ENCODE data around the gene WDFY4. TPM values are rescaled to one million over a fixed set of nuclear protein-coding genes. Genes with fewer than 3 reads are reported as not detected.

WDFY4 gene
- total RNA-seq, 1 experiment from 2014 or later: not detected

- H3K4me1 ChIP-seq (ENCODE audit: insufficient read depth, low read length): no peaks in the 10 kb centered on the region
- no peak overlapping the region for H3T11ph ChIP-seq (ENCODE audit: low read length)
- H3K79me2 ChIP-seq (ENCODE audit: insufficient read depth, low read length): no peaks in the 10 kb centered on the region
- no peak overlapping the region for H3K27ac ChIP-seq (ENCODE audit: insufficient read length, low read depth, low read length)
- H2BK15ac ChIP-seq (ENCODE audit: low read depth, low read length): no peak overlapping the region; the same call in 1 of the 2 replicates
- H3K4me3 Mint-ChIP-seq: no peak overlapping the region
- no peak overlapping the region for H4K8ac ChIP-seq (replicated peaks; ENCODE audit: insufficient read length, low read depth, low read length)
- H3K23ac ChIP-seq (ENCODE audit: insufficient read length, low read depth, low read length): no peak overlapping the region
- H2BK120ac ChIP-seq (ENCODE audit: low read depth, low read length, poor library complexity, severe bottlenecking): no peak overlapping the region
- no peak overlapping the region for H3K18ac ChIP-seq (ENCODE audit: insufficient read length, low read depth, low read length)
- H2BK20ac ChIP-seq (ENCODE audit: low read depth, low read length, poor library complexity, severe bottlenecking): no peak overlapping the region
- H3K27me3 Mint-ChIP-seq (ENCODE audit: low read depth): peaks cover 47% of the 10 kb centered on the region
- no peaks in the 10 kb centered on the region for H3K79me1 ChIP-seq (ENCODE audit: insufficient read depth, low read depth, low read length, poor library complexity, severe bottlenecking)
- H3K23me2 ChIP-seq (ENCODE audit: insufficient read length, low read depth, low read length, poor library complexity, severe bottlenecking): peaks cover 6% of the 10 kb centered on the region
- H3K27ac Mint-ChIP-seq: no peak overlapping the region; a peak in 1 of 7 replicates
- H3K4me2 ChIP-seq (ENCODE audit: insufficient read depth, insufficient read length, low read length): no peak overlapping the region
- H4K91ac ChIP-seq (ENCODE audit: insufficient read length, low read depth, low read length): no peak overlapping the region
- no peaks in the 10 kb centered on the region; a peak in 1 of 7 replicates for H3K36me3 Mint-ChIP-seq (ENCODE audit: insufficient read depth in 1 of 3, low read depth in 3 of 3)
- no peaks in the 10 kb centered on the region for H3K9me3 ChIP-seq (ENCODE audit: control insufficient read depth, low read depth, low read length)
- no peaks in the 10 kb centered on the region for H4K20me1 ChIP-seq (ENCODE audit: control insufficient read depth, insufficient read depth, insufficient read length)
- H3K4ac ChIP-seq (ENCODE audit: low read depth, low read length): no peak overlapping the region
- H3K56ac ChIP-seq (ENCODE audit: insufficient read length, low read depth, low read length): no peak overlapping the region
- no peaks in the 10 kb centered on the region; a peak in 1 of 5 replicates for H3K9me3 Mint-ChIP-seq
- no peaks in the 10 kb centered on the region for H3K27me3 ChIP-seq (ENCODE audit: insufficient read depth, low read length)
- no peak overlapping the region for H3K9ac ChIP-seq (ENCODE audit: extremely low read depth, insufficient read length, low read length)
- no peak overlapping the region for H2AFZ ChIP-seq (ENCODE audit: low read length)
- H4K5ac ChIP-seq (ENCODE audit: insufficient read length, low read depth, low read length): no peak overlapping the region
- H3K14ac ChIP-seq (ENCODE audit: insufficient read depth, low read length): no peak overlapping the region
- WGBS (ENCODE audit: extremely low coverage, insufficient read length, low lambda C conversion rate): no CpG with 5 or more reads among the region's 2 CpGs
- TF ChIP-seq CTCF (conservative IDR thresholded peaks at IDR 0.05): no peak
- H2AK5ac ChIP-seq (ENCODE audit: insufficient read length, low read length): no peak overlapping the region
- no peak overlapping the region for H2BK5ac ChIP-seq (ENCODE audit: insufficient read length, low read length)
- no peak overlapping the region for H2BK12ac ChIP-seq (ENCODE audit: insufficient read length, low read depth, low read length)
- H3K4me1 Mint-ChIP-seq: 0 out of 4 replicates have a peak, but pooled peaks cover 0 to under 1% of the 10 kb centered on the region in 2 experiments
- DNase-seq: no peak
These were observed 33.4 kb upstream of the WDFY4 start for GRCh38 chr10:48651293-48651692.

Measured in H9 (cell line).